ENCODE measurements around the gene TMEM123.

DNA sequence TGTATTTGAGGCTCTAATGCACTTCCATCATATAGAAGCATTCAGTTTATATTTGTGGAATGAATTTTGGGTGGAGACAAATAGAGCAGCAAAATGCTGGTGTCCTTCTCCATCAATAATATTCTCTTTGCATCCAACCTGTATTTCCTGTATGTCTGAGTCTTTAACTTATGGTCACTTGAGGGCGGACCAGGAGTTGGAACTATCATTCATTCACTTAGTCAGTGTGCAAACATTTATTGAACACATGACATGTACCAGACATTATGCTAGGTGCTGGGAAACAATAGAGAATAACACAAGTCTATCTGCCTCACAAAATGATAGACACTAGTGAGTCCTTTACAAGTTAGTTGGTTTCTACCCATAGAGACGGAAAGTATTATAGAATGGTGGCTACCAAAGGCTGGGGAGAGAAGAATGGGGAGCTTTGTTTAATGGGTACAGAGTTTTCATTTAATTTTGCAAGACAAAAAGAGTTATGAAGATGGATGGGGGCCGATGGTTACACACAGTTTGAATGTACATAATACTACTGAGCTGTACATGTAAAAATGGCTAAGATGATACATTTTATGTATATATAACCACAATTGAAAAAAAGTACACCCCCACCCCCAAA lies 4.6 kb upstream of the TMEM123 start:
- TF ChIP-seq, protein P1, sequence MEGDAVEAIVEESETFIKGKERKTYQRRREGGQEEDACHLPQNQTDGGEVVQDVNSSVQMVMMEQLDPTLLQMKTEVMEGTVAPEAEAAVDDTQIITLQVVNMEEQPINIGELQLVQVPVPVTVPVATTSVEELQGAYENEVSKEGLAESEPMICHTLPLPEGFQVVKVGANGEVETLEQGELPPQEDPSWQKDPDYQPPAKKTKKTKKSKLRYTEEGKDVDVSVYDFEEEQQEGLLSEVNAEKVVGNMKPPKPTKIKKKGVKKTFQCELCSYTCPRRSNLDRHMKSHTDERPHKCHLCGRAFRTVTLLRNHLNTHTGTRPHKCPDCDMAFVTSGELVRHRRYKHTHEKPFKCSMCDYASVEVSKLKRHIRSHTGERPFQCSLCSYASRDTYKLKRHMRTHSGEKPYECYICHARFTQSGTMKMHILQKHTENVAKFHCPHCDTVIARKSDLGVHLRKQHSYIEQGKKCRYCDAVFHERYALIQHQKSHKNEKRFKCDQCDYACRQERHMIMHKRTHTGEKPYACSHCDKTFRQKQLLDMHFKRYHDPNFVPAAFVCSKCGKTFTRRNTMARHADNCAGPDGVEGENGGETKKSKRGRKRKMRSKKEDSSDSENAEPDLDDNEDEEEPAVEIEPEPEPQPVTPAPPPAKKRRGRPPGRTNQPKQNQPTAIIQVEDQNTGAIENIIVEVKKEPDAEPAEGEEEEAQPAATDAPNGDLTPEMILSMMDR (conservative IDR thresholded peaks at IDR 0.05; ENCODE audit: low read depth, low read length), result no peak
- TF ChIP-seq EZH2 (IDR thresholded peaks at IDR 0.05; ENCODE audit: borderline replicate concordance, low read depth, low read length, poor library complexity, severe bottlenecking), result no peak

Data from A673 (cell line).